Left ventricle myocardium inferior (tissue), 1 donor: ENCODE results near the gene TCERG1L. TPM values are rescaled to one million over a fixed set of nuclear protein-coding genes. Genes with fewer than 3 reads are reported as not detected.
"Not testable (repeated sequence)": the region's sequence is repeated elsewhere in the genome, so short reads cannot be mapped to it uniquely, and the experiment has no call there.

Experiments
- DNase-seq: peaks from one replicate; pipeline ENCODE4 v3.0.0-alpha.2; 2020
- H3K27ac ChIP-seq: fragments of 200-600 bp; replicated peaks from 2 replicates; pipeline ENCODE4 v1.8.0; 2021
- H3K27me3 ChIP-seq: fragments of 200-600 bp; 2 replicates; pipeline ENCODE4 v1.8.0; 2021; ENCODE audit warnings: low read depth
- H3K36me3 ChIP-seq: fragments of 200-600 bp; 2 replicates; pipeline ENCODE4 v1.8.0; 2021
- H3K4me1 ChIP-seq: fragments of 200-600 bp; 2 replicates; pipeline ENCODE4 v1.8.0; 2021
- H3K4me3 ChIP-seq: fragments of 200-600 bp; 2 replicates; pipeline ENCODE4 v1.8.0; 2021; ENCODE audit warnings: mild to moderate bottlenecking, moderate library complexity
- H3K9me3 ChIP-seq: fragments of 200-600 bp; replicated peaks from 2 replicates; pipeline ENCODE4 v1.8.0; 2021
- intact Hi-C: fragments of 100-400 bp; cut with micrococcal nuclease; formaldehyde crosslinking; loops from one replicate; pipeline ENCODE4 v1.11.0; 2022
- total RNA-seq: library from RNA; stranded (reverse); fragmentation: NEBNext Ultra II Directional; extraction: Animal tissue kit (Norgen Biotek cat#: 25700); gene quantifications from one replicate; pipeline ENCODE4 v1.2.1, GENCODE V29; 2021
- TF ChIP-seq, protein P1 (sequence below): fragments of 200-600 bp; IDR thresholded peaks from 2 replicates; pipeline ENCODE4 v1.8.0; 2021; ENCODE audit warnings: antibody characterized with exemption, mild to moderate bottlenecking, borderline replicate concordance
- donor health status: DM: no; HTN: yes; CAD: no; lungs with severe emphysema.

TCERG1L gene
- total RNA-seq, 1 donor from 2014 or later = not detected

DNA sequence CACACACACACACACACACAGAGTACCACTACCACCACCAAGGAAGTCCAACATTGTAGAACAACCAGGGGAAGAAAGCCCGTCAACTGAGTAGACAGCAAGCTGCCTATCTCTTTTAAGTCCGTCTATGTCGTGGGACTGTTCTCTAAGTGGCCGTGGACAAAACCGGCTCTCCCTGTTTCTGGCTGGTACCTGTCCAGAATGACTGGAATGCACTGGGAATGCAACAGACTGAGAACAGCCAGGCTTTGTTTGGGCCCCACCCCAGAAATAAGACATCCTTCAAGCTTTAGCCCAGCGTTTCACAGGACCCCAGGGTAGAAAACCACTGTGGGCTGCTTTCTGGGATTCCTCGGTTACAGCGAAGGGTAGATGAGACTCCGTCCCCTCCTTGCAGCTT lies 203.6 kb downstream of the TCERG1L start:
- no peak overlapping the region for H3K27ac ChIP-seq
- H3K4me3 ChIP-seq = no peak overlapping the region
- DNase-seq = no peak
- peaks cover 20% of the 10 kb centered on the region for H3K9me3 ChIP-seq
- intact Hi-C loops = no loop called here
- H3K36me3 ChIP-seq = no peaks in the 10 kb centered on the region
- peaks cover 71% of the 10 kb centered on the region for H3K27me3 ChIP-seq
- no peaks in the 10 kb centered on the region for H3K4me1 ChIP-seq
- TF ChIP-seq, protein P1, sequence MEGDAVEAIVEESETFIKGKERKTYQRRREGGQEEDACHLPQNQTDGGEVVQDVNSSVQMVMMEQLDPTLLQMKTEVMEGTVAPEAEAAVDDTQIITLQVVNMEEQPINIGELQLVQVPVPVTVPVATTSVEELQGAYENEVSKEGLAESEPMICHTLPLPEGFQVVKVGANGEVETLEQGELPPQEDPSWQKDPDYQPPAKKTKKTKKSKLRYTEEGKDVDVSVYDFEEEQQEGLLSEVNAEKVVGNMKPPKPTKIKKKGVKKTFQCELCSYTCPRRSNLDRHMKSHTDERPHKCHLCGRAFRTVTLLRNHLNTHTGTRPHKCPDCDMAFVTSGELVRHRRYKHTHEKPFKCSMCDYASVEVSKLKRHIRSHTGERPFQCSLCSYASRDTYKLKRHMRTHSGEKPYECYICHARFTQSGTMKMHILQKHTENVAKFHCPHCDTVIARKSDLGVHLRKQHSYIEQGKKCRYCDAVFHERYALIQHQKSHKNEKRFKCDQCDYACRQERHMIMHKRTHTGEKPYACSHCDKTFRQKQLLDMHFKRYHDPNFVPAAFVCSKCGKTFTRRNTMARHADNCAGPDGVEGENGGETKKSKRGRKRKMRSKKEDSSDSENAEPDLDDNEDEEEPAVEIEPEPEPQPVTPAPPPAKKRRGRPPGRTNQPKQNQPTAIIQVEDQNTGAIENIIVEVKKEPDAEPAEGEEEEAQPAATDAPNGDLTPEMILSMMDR = no peak

DNA sequence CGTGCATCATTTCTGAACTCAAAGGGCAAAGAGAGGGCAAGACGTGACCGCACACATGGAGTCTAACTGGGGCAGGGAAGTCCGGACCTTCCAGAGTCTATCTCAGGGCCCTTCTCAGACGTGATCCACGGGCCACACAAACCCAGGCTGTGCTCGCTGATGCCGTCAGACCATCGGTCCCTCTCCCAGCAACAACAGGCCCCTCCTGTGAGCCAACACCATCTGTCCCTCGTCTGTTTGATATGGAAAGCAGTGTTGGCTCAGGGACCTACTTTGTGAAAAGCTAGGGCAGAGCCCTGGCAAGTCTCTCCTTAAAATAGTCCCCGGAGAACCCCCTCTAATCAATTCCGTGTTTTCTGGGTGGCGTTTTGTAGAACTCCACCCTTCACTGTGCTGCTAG lies 208.8 kb downstream of the TCERG1L start:
- TF ChIP-seq, protein P1 = no peak

DNA sequence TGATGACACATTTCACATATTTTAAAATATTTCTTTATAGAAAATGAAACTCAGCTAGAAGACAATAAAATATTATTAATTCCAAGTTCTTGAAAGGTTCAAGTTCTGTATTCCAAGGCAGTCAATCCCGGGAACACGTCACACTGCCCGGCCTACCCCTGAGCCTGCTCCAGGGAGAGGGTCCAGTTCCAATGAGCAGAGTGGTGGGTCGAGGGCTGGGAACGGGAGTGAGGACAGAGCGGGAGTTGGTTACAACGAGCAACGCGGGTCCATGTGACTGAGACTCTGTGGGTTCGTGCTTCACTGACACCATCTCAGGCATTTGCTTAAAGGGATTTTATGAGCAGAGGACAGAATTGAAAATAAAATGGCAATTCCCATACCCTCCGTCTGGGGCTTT lies 209.4 kb downstream of the TCERG1L start:
- no peak for DNase-seq
- H3K4me3 ChIP-seq = no peak overlapping the region
- intact Hi-C loops = no loop called here
- H3K9me3 ChIP-seq = peaks cover 10% of the 10 kb centered on the region
- H3K27ac ChIP-seq = no peak overlapping the region
- TF ChIP-seq, protein P1 = no peak
- peaks cover 28% of the 10 kb centered on the region for H3K27me3 ChIP-seq
- H3K4me1 ChIP-seq = no peaks in the 10 kb centered on the region
- H3K36me3 ChIP-seq = no peaks in the 10 kb centered on the region

More for the DNA sequence above, 208.8 kb downstream of the TCERG1L start:
- Histone ChIP-seq H3K27ac (no peak overlapping the region), H3K27me3 (peaks cover 29% of the 10 kb centered on the region), H3K4me1 (no peaks in the 10 kb centered on the region), H3K4me3 (no peak overlapping the region), H3K9me3 (peaks cover 10% of the 10 kb centered on the region), H3K36me3 (no peaks in the 10 kb centered on the region)
- no peak for DNase-seq
- intact Hi-C loops = no loop called here

DNA sequence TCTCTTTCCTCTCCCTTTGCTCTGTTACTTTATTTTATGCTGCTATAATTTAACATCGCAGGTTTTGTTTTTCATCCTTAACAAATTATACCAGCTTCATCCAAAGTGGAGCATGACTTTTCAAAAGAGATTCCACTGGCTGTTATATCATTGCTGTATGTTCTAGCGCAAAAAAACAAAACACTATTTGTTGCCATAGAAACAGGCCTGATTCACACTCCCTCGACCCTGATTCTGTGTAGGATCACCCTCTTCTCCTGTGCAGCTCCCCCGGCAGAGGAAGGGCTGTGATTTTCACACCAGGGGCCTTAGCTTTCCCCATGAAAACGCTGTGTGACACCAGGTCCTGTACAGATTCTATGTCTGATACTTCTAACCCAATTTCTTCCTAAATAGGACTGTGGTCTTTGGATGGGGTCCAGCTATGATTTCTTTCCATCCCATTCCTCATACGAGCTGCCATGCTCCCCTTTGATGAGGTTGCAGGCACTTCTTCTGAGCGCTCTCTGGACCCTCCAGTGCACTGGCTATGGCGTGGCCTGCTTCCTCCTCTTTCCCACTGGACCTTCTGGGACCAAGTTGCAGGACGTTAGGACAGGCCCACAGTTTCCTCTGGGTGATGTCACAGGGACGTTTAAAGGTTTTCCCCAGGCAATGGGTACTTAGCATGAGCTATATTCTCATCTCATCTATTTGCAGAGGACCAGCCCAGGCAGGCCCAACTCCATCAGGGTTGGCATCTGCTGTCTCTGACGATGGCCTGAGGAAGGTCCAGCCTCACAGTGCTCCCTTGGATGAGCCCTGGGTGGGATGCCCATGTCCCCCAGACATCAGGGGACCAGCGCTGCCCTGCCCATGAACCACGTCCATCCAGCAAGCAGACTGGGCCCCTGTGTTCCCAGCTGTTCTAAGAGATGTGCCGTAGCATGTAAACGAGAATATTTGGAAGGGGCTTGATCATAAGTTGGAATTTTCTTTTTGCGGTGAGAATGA lies 210.8 kb downstream of the TCERG1L start:
- H3K4me1 ChIP-seq, H3K36me3 ChIP-seq, H3K27ac ChIP-seq, DNase-seq, intact Hi-C loops, H3K9me3 ChIP-seq, H3K4me3 ChIP-seq: not testable (repeated sequence)
- peaks cover 31% of the 10 kb centered on the region for H3K27me3 ChIP-seq

DNA sequence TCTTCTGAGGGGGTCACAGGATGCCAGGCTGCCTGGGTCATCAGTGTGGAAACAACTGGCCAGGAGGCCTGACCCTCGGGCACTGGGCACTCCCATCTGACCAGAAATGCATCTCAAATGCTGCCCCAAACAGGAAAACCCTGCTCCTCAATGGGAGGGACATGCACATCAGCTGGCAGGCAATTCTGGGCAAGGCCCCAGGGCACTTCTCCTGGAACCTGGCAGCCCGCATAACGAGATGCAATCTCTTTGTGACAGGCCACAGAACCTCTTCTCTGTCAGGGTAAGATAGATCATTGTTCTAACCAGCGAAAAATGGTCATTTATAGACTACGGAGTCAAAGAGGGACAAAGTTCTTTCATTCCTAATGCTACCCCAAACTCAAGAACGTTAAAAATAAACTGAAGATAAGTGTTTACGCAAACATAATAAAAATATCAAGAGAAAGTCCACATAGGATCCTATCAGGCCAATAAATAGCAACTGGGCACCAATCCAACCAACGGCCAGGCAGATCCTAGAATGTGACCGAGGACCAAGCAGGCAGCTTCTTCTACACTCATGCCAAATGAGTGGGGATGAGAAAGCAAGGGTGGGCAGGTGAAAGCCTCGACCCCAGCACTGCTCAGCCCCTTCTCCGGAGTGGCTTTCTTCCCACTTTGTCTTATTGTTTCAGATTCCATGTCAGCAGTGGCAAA lies 212.3 kb downstream of the TCERG1L start:
- H3K36me3 ChIP-seq = no peaks in the 10 kb centered on the region
- no peaks in the 10 kb centered on the region for H3K9me3 ChIP-seq
- H3K27ac ChIP-seq = no peak overlapping the region
- TF ChIP-seq, protein P1 = no peak
- intact Hi-C loops = no loop called here
- H3K4me3 ChIP-seq = no peak overlapping the region
- DNase-seq = no peak
- peaks cover 7% of the 10 kb centered on the region for H3K4me1 ChIP-seq
- peaks cover 41% of the 10 kb centered on the region for H3K27me3 ChIP-seq
